Amniotic epithelial cell (primary cell): ENCODE measurements around the gene ELOVL1.
"Not testable (repeated sequence)": the region's sequence is repeated elsewhere in the genome, so short reads cannot be mapped to it uniquely, and the experiment has no call there.

ENCODE experiments used
- DNase-seq: peaks from one replicate; pipeline ENCODE4 v3.0.0-alpha.2; 2010; ENCODE audit warnings: low read depth

ELOVL1 gene

GRCh38 chr1:43367904-43368645 lies at the start of gene ELOVL1:
Gene ELOVL1, minus strand, starts transcription at chr1:43368011. Its CDS starts 2,402 bp downstream, at chr1:43365609.
- DNase-seq, result peak; percentile 85

DNA sequence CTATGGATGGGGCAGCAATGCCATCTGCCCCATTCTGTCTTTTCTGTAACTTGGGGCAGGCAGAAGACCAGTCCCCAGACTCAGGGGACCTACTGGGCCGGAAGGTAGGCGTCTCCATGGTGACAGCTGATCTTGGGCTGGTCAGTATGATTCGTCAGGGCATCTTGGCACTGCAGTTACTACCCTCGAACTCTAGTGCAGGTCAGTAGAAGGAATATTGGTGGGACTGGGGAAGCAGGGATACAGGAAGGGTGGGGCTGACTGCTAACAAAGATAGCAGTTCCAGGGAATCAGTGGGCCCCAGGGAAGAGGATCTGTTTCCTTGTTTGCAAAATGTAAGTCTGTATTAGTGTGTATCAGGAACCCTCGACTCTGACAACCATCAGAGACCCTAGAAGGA lies 48.1 kb upstream of the ELOVL1 start:
- no peak for DNase-seq

DNA sequence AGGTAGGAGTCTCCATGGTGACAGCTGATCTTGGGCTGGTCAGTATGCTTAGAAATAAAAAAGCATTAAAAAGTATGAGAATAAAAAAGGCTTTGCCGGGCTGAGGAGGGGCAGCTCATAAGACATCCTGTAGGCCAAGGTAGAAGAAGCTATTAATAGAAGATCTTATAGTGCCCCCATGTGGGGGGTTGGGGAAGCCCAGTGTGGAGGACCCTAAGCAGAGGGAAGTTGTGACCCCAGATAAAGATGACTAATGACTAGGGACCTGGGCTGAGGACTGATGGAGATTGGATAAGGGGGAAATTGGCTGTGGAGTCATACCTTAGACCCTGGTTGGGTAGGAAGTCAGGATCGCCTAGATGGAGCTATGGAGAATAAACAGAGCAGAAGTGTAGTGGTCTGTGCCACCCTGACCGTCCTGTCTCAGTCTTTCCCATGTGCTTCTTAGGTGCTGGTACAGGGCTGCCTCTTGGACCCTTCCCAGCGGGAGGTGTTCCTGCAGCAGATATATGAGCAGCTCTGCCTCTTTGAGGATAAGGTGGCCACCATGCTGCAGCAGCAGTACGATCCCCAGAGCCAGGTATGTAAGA lies 46.9 kb upstream of the ELOVL1 start:
- peak; percentile 44 for DNase-seq

GRCh38 chr1:43413426-43413825 lies 45.6 kb upstream of the ELOVL1 start:
- not testable (repeated sequence) for DNase-seq

DNA sequence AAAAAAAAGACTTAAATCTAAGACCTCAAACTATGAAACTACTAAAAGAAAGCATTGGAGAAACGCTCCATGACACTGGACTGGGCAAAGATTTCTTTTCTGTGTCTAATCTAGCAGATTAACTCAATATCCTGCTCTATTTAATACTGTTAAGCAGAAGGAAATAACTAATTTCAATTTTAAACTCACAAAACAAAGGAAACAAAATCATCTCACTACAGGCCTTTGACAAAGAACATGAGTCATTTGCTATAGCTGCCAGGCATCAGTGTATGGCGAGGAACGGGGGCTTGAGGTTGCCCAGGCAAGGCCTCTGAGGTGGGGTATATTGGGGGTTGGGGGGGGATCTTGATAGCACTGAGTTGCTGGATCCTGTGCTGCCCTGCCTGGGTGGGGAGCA lies 42.8 kb upstream of the ELOVL1 start:
- no peak for DNase-seq

DNA sequence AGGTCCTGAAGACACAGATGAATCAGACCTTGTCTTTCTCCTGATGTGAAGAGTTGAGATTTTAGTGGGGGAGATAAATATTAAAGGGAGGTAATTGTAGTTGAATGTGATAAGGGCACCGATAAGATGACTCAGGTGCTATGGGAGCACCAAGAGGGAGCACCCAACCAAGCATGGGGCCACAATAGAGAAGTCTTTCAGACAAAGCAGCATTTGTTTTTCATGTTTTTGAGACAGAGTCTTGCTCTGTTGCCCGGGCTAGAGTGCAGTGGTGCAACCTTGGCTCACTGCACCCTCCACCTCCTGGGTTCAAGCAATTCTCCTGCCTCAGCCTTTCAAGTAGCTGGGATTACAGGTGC lies 38.0 kb upstream of the ELOVL1 start:
- DNase-seq, result no peak

GRCh38 chr1:43405219-43405875 lies 37.5 kb upstream of the ELOVL1 start:
- DNase-seq, result peak; percentile 92

DNA sequence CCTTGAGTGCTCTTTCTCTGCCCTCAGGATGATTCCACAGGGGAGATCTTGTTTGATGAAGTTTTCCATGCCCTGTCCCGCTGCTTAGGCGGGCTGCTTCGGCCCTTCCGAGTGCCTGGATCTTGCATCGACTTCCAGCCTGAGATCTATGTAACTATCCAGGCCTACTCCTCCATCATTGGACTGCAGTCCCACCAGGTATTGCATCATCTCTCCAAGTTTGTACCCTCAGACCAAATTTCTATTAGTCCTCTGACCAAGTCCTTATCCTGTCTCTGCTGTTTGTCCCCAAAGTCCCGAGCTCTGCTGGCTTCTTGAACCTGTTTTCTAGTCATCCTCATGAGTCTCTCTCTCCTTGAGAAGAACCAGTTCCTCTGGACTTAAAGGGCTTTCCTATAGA lies 36.5 kb upstream of the ELOVL1 start:
- DNase-seq, result no peak

GRCh38 chr1:43402089-43402865 lies 34.5 kb upstream of the ELOVL1 start:
- no peak for DNase-seq

GRCh38 chr1:43400441-43400840 lies 32.6 kb upstream of the ELOVL1 start:
- DNase-seq, result peak; percentile 18

DNA sequence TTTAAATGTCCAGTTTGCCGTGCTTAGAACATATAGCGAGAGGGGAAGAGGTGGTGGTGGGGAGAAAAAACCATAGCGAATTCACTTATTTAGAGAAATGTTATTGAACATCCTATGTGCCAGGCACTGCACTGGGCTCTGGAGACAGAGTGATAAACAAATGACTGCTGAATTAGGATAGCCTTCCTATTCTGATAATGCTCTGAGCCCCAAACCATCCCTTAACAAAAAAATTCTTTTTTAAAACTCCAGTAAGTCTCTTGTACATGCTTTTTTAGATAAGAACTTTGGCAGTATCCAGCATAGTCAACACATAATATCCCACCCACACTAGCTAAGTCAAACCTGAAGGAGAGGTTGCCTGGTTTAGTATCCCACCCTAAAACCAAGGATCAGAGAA lies 30.4 kb upstream of the ELOVL1 start:
- no peak for DNase-seq

DNA sequence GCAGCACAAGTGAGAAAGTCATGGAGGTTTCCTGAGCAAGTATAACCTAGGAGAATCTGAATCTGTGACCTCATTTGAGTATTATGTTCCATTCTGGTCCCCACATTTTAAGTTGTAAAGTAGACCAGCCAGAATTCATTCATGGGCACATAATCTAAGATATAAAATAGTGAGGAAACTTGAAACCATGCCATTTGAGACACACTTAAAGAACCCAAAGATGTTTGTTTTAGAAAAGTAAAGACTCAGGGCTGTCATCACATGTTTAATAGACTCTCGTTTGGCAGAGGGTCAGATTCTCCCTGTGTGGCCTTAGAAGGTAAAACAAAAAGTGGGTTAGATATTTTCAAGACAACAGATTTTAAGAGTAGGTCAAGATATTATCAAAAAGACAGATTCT lies 28.2 kb upstream of the ELOVL1 start:
- DNase-seq, result no peak

DNA sequence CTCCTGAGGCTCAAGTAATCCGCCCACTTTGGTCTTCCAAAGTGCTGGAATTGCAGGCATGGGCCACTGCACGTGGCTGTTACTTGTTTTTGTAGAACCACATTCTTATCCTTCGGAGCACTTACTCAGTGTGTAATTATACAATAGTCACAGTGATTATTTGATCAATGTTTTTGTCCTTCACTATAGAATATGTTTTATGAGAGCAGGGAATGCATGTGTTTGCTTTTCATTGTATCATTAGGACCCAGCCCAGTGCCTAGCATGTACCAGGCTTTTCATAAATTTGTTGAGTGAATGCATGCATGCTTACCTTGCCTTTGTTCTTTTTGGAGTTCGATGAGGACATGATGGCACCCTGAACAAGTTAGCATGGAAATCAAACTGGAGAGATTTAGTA lies 27.7 kb upstream of the ELOVL1 start:
- DNase-seq, result no peak

DNA sequence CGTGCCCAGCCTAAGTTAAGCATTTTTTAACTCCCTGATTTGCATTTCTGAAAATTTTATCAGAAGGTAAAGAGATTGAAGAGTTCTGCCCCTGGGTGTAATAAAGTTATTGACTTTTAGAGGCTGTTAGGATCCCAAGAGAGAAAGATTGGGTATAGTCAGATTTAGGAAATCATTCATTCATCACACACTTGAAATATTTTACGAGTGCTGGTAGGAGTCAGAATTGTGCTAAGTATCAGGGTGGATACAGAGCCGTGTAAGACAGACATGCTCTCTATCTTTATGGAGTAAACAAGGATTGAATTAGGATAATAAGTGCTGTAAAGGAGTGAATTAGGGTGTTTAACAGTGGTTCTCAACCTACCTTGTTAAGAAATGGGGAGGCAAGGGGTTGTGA lies 24.9 kb upstream of the ELOVL1 start:
- no peak for DNase-seq

GRCh38 chr1:43389326-43390313 lies 21.8 kb upstream of the ELOVL1 start, which contains the start of the genes MED8 and SZT2:
Gene MED8, minus strand, starts transcription at chr1:43389800. Its CDS starts 36 bp downstream, at chr1:43389764.
Gene SZT2, plus strand, starts transcription at chr1:43389899. Its CDS starts 70 bp downstream, at chr1:43389969.
- DNase-seq, result peak; percentile 92

DNA sequence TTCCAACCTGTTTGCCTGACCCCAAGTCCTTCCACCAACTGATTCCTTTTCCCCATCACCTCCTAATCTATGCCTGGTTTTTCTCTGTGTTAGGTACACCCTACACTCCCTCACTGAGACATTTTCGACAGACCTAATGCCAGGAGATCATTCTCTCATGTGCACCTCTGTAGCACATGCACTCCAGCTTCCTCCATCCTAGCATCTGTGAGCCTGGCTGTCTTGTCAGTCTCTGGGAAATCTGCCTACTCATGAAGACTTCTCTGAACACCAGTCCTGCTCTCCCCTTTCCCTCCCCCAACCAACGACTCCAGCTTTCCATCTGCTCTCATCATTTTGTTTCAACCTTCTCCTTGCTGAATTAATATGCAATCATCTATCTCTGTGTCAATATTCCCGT lies 20.8 kb upstream of the ELOVL1 start:
- DNase-seq, result no peak

- peak; percentile 25 for DNase-seq
These were observed 20.3 kb upstream of the ELOVL1 start for GRCh38 chr1:43387976-43388599.

DNA sequence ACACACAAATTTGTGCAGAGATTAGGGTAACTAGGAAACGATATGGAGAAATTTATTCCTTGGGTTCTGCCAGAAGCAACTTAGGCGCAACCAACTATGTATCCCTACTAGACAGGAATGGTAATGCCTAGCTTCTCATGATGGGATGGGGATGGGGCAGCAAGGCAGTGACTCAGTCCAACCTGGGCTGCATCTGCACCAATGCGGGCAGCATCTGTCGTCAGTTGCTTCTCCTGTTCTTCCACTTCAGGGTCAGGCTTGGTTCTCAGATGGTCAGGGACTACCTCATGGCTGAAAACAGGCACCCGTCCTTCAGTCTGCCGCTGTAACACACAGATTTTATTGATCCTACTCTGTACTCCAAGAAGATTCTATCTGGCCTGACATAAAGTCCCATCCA lies 18.9 kb upstream of the ELOVL1 start:
- no peak for DNase-seq

DNA sequence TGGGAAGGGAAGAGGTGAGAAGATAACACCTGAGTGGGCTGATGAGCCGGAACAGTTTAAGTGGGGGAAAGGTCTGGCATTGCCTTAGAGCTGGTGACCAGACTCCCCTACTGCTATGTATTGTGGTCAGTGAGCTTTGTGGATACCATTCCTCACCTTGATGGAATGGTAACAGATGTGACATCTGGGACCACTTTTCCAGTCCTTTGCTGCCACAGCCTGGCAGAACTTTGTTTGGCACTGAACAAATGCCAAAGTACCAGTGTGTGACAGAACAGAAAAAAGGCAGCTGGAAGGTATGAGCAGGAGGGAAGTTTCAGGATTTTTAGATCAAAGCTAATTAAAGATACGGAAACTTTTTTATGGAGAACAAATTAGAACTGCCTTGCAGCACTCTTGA lies 15.6 kb upstream of the ELOVL1 start:
- no peak for DNase-seq

DNA sequence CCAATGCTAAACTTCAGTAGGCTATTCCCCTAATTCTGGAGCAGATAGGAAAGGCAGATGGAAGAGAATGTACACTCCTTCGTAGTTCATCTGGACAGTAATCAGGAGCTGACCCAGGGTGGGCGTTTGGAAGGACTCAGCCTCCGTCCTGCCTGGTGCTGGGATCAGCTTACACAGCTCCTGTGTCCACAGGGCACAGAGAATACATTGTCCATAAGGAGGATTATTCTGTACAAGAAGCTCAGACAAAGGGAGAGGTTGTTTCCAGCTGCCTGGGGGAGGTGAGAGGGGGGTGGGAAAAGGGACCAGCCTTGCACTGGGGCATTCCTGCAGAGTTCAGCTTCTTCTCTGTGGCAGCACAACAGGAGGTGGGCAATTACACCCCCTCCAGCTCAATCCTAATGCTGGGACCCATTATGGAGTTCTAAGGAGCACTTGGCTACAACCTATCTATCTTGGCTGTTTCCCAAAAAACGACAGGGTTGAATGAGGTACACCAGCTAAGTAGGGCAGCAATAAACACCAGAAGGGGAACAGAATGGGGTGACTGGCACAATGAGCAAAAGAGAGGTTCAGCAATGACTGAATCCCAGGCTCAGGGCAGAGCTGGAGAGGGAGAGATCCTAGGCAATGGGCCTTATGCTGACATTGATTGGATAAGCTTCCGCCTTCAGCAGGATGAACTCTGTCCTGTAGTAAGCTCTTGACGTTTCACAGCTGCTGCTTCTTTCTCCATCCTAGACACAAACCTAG lies 14.4 kb upstream of the ELOVL1 start:
- no peak for DNase-seq
